Measurements from ENCODE around the gene PMEL.
A peak's percentile ranks its signal among the peaks of the same experiment; 100 is the strongest.
"Not testable (repeated sequence)": the region's sequence is repeated elsewhere in the genome, so short reads cannot be mapped to it uniquely, and the experiment has no call there.

PMEL gene

GRCh38 chr12:55982319-55982936 lies 16.6 kb upstream of the PMEL start:
- no peak for DNase-seq (ENCODE audit: low read depth)
- no peak for TF ChIP-seq CTCF (conservative IDR thresholded peaks at IDR 0.05; ENCODE audit: control insufficient read depth, insufficient read depth, low read depth, low read length)
- no peak overlapping the region for H3K4me3 ChIP-seq (ENCODE audit: control insufficient read depth, low read depth, low read length)

GRCh38 chr12:55981882-55982281 lies 16.0 kb upstream of the PMEL start:
- peak; percentile 24 for DNase-seq (ENCODE audit: low read depth)
- not testable (repeated sequence) for H3K4me3 ChIP-seq (ENCODE audit: control insufficient read depth, low read depth, low read length)

GRCh38 chr12:55979069-55979468 lies 13.2 kb upstream of the PMEL start:
- TF ChIP-seq CTCF (conservative IDR thresholded peaks at IDR 0.05; ENCODE audit: control insufficient read depth, insufficient read depth, low read depth, low read length) = no peak
- DNase-seq (ENCODE audit: low read depth) = no peak
- H3K4me3 ChIP-seq (ENCODE audit: control insufficient read depth, low read depth, low read length) = no peak overlapping the region

- no peak overlapping the region for H3K4me3 ChIP-seq (ENCODE audit: control insufficient read depth, low read depth, low read length)
- no peak for DNase-seq (ENCODE audit: low read depth)
- TF ChIP-seq CTCF (conservative IDR thresholded peaks at IDR 0.05; ENCODE audit: control insufficient read depth, insufficient read depth, low read depth, low read length) = no peak
Measured at GRCh38 chr12:55978393-55978792, 12.6 kb upstream of the PMEL start.

- TF ChIP-seq CTCF (conservative IDR thresholded peaks at IDR 0.05; ENCODE audit: control insufficient read depth, insufficient read depth, low read depth, low read length) = no peak
- peak overlapping the region; percentile 93 for H3K4me3 ChIP-seq (ENCODE audit: control insufficient read depth, low read depth, low read length)
- DNase-seq (ENCODE audit: low read depth) = peak; percentile 49
Measured at GRCh38 chr12:55974308-55974730, 8.5 kb upstream of the PMEL start.

GRCh38 chr12:55973599-55974307 lies 7.9 kb upstream of the PMEL start, which contains the start of gene RAB5B:
TSS of gene RAB5B (plus strand) at chr12:55974078. CDS start at chr12:55986961, 12,883 bp downstream.
- peak within 1 kb of the TSS; percentile 93 for H3K4me3 ChIP-seq (ENCODE audit: control insufficient read depth, low read depth, low read length)
- no peak for TF ChIP-seq CTCF (conservative IDR thresholded peaks at IDR 0.05; ENCODE audit: control insufficient read depth, insufficient read depth, low read depth, low read length)

GRCh38 chr12:55972911-55973598 lies 7.2 kb upstream of the PMEL start:
- peak overlapping the region; percentile 72 for H3K4me3 ChIP-seq (ENCODE audit: control insufficient read depth, low read depth, low read length)
- DNase-seq (ENCODE audit: low read depth) = no peak
- TF ChIP-seq CTCF (conservative IDR thresholded peaks at IDR 0.05; ENCODE audit: control insufficient read depth, insufficient read depth, low read depth, low read length) = no peak

More at GRCh38 chr12:55973599-55974307, 7.9 kb upstream of the PMEL start, which contains the start of gene RAB5B:
- DNase-seq (ENCODE audit: low read depth) = peak; percentile 100
